Fibroblast of skin of right quadriceps (primary cell): Measurements from ENCODE around the gene SCO1.
"Not testable (repeated sequence)": the region's sequence is repeated elsewhere in the genome, so short reads cannot be mapped to it uniquely, and the experiment has no call there.

Source experiments
- DNase-seq: peaks from one replicate; pipeline ENCODE4 v3.0.0-alpha.2; 2013

Gene SCO1

GRCh38 chr17:10697092-10698081 is at the start of gene SCO1, which contains the start of gene ADPRM:
Gene SCO1 (minus strand): TSS chr17:10697533. CDS start chr17:10697507, 26 bp downstream.
Gene ADPRM (plus strand): TSS chr17:10697594. CDS start chr17:10704927, 7,333 bp downstream.
- DNase-seq, result peak; percentile 94

GRCh38 chr17:10745231-10745630 is 47.9 kb upstream of the SCO1 start:
- DNase-seq, result peak; percentile 48

- no peak for DNase-seq
These were observed 47.2 kb upstream of the SCO1 start for GRCh38 chr17:10744501-10745000.

- peak; percentile 58 for DNase-seq
These were observed 46.1 kb upstream of the SCO1 start for GRCh38 chr17:10743316-10744009.

GRCh38 chr17:10742431-10742830 is 45.1 kb upstream of the SCO1 start:
- no peak for DNase-seq

- no peak for DNase-seq
These were observed 44.2 kb upstream of the SCO1 start for GRCh38 chr17:10741416-10742135.

- no peak for DNase-seq
These were observed 42.1 kb upstream of the SCO1 start for GRCh38 chr17:10739386-10739785.

GRCh38 chr17:10738521-10739258 is 41.4 kb upstream of the SCO1 start:
- no peak for DNase-seq

- no peak for DNase-seq
These were observed 40.4 kb upstream of the SCO1 start for GRCh38 chr17:10737736-10738135.

GRCh38 chr17:10737168-10737622 is 39.9 kb upstream of the SCO1 start:
- peak; percentile 54 for DNase-seq

- DNase-seq, result no peak
These were observed 38.5 kb upstream of the SCO1 start for GRCh38 chr17:10735821-10736220.

GRCh38 chr17:10735251-10735650 is 37.9 kb upstream of the SCO1 start:
- no peak for DNase-seq

- no peak for DNase-seq
These were observed 36.3 kb upstream of the SCO1 start for GRCh38 chr17:10733666-10734065.

GRCh38 chr17:10732121-10732520 is 34.8 kb upstream of the SCO1 start:
- DNase-seq, result not testable (repeated sequence)

- DNase-seq, result no peak
These were observed 34.1 kb upstream of the SCO1 start for GRCh38 chr17:10731408-10731879.

GRCh38 chr17:10730247-10730646 is 32.9 kb upstream of the SCO1 start:
- not testable (repeated sequence) for DNase-seq

GRCh38 chr17:10729334-10730193 is 32.2 kb upstream of the SCO1 start, which contains the start of gene TMEM220:
Gene TMEM220 (minus strand): TSS chr17:10730023. CDS start chr17:10729851, 172 bp downstream.
- peak; percentile 73 for DNase-seq

GRCh38 chr17:10728331-10728892 is 31.1 kb upstream of the SCO1 start:
- DNase-seq, result no peak

- no peak for DNase-seq
These were observed 29.9 kb upstream of the SCO1 start for GRCh38 chr17:10727192-10727591.

GRCh38 chr17:10726196-10726595 is 28.9 kb upstream of the SCO1 start:
- no peak for DNase-seq
